Measurements from ENCODE around the gene POLD1. TPM values are rescaled to one million over a fixed set of nuclear protein-coding genes. Genes with fewer than 3 reads are reported as not detected.

POLD1 gene
- total RNA-seq, 1 donor from 2014 or later, result 91.8 TPM

GRCh38 chr19:50412419-50412818, 28.3 kb downstream of the POLD1 start:
- H3K4me1 Mint-ChIP-seq (ENCODE audit: unreplicated experiment), result no peaks in the 10 kb centered on the region
- no peak overlapping the region for H3K27ac Mint-ChIP-seq
- H3K27me3 Mint-ChIP-seq, result no peaks in the 10 kb centered on the region
- no peak overlapping the region for H3K4me3 Mint-ChIP-seq
- TF ChIP-seq, protein P1, sequence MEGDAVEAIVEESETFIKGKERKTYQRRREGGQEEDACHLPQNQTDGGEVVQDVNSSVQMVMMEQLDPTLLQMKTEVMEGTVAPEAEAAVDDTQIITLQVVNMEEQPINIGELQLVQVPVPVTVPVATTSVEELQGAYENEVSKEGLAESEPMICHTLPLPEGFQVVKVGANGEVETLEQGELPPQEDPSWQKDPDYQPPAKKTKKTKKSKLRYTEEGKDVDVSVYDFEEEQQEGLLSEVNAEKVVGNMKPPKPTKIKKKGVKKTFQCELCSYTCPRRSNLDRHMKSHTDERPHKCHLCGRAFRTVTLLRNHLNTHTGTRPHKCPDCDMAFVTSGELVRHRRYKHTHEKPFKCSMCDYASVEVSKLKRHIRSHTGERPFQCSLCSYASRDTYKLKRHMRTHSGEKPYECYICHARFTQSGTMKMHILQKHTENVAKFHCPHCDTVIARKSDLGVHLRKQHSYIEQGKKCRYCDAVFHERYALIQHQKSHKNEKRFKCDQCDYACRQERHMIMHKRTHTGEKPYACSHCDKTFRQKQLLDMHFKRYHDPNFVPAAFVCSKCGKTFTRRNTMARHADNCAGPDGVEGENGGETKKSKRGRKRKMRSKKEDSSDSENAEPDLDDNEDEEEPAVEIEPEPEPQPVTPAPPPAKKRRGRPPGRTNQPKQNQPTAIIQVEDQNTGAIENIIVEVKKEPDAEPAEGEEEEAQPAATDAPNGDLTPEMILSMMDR (conservative IDR thresholded peaks at IDR 0.05), result no peak
- no peak for DNase-seq (ENCODE audit: extremely low spot score, unreplicated experiment)
- no peaks in the 10 kb centered on the region for H3K9me3 Mint-ChIP-seq
- no peaks in the 10 kb centered on the region for H3K36me3 Mint-ChIP-seq

DNA sequence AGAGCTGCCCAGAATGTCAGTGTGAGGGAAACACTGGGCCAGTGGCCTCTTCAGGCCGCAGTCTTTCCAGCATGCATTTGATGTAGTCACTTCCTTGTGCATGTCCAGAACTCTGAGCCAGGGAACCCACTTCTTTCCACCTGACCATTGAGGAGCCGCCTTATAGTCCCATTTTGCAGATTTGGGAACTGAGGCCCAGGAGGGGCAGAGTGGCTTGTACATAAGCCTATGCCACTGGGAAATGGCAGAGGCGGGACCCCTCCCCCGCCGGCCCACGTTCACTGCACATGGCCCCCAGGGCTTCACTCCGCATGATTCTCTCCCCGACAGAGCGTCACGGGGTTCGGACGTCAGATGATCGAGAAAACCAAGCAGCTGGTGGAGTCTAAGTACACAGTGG, 28.9 kb downstream of the POLD1 start:
- H3K27ac Mint-ChIP-seq, result no peak overlapping the region
- H3K4me3 Mint-ChIP-seq, result no peak overlapping the region
- DNase-seq (ENCODE audit: extremely low spot score, unreplicated experiment), result no peak
- H3K36me3 Mint-ChIP-seq, result no peaks in the 10 kb centered on the region
- H3K9me3 Mint-ChIP-seq, result no peaks in the 10 kb centered on the region
- H3K27me3 Mint-ChIP-seq, result no peaks in the 10 kb centered on the region
- H3K4me1 Mint-ChIP-seq (ENCODE audit: unreplicated experiment), result no peaks in the 10 kb centered on the region
- TF ChIP-seq, protein P1 (conservative IDR thresholded peaks at IDR 0.05), result no peak

DNA sequence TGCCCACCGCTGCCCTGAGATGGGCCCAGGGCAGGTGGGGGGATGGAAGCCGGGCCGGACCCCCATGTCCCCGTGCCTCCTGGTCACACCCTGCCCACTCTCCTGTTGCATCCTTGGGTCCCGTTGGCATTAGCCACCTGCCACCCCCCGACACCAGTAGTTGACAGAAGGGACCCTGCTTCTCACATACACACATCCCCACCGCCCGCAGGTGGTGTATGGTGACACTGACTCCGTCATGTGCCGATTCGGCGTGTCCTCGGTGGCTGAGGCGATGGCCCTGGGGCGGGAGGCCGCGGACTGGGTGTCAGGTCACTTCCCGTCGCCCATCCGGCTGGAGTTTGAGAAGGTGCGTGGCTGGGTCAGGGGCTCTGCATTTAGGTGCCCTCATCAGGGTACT, 29.4 kb downstream of the POLD1 start:
- TF ChIP-seq, protein P1 (conservative IDR thresholded peaks at IDR 0.05), result no peak
- Mint-ChIP-seq H3K4me1 (ENCODE audit: unreplicated experiment) (no peaks in the 10 kb centered on the region), H3K27me3 (no peaks in the 10 kb centered on the region), H3K36me3 (no peaks in the 10 kb centered on the region), H3K9me3 (no peaks in the 10 kb centered on the region), H3K4me3 (no peak overlapping the region), H3K27ac (no peak overlapping the region)
- no peak for DNase-seq (ENCODE audit: extremely low spot score, unreplicated experiment)

DNA sequence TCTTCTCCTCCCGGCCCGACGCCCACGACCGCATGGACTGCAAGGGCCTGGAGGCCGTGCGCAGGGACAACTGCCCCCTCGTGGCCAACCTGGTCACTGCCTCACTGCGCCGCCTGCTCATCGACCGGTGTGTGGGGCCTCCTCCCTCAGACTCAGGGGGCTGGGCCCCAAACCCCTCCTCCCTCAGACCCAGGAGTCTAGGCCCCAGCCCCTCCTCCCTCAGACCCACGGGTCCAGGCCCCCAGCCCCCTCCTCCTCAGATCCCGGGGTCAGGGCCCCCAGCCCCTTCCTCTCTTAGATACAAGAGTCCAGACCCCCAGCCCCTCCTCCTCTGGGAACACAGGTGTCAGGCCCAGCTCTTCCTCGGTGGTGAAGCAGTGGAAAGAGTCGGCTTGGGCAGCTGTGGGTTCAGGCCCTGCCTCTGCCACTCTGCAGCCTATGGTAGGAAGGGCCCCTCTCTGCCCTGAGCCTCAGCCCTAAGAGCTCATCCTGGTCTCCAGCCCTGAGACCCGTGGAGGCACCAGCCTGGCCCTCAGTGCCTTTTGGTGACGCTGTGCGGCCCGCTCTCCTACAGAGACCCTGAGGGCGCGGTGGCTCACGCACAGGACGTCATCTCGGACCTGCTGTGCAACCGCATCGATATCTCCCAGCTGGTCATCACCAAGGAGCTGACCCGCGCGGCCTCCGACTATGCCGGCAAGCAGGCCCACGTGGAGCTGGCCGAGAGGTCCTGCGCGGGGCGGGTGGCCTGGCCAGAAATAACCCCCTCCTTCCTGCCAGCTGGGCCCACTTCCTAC, 30.9 kb downstream of the POLD1 start:
- H3K9me3 Mint-ChIP-seq, result no peaks in the 10 kb centered on the region
- TF ChIP-seq, protein P1 (conservative IDR thresholded peaks at IDR 0.05), result peak; percentile 91
- no peak overlapping the region for H3K4me3 Mint-ChIP-seq
- H3K27ac Mint-ChIP-seq, result no peak overlapping the region
- H3K27me3 Mint-ChIP-seq, result peaks cover 12% of the 10 kb centered on the region
- H3K4me1 Mint-ChIP-seq (ENCODE audit: unreplicated experiment), result peaks cover 7% of the 10 kb centered on the region
- DNase-seq (ENCODE audit: extremely low spot score, unreplicated experiment), result no peak
- peaks cover 4% of the 10 kb centered on the region for H3K36me3 Mint-ChIP-seq

- H3K27me3 Mint-ChIP-seq, result peaks cover 16% of the 10 kb centered on the region
- TF ChIP-seq, protein P1 (conservative IDR thresholded peaks at IDR 0.05), result no peak
- no peak overlapping the region for H3K4me3 Mint-ChIP-seq
- no peaks in the 10 kb centered on the region for H3K9me3 Mint-ChIP-seq
- no peak overlapping the region for H3K27ac Mint-ChIP-seq
- peaks cover 7% of the 10 kb centered on the region for H3K4me1 Mint-ChIP-seq (ENCODE audit: unreplicated experiment)
- peaks cover 4% of the 10 kb centered on the region for H3K36me3 Mint-ChIP-seq
- no peak for DNase-seq (ENCODE audit: extremely low spot score, unreplicated experiment)
Measured at GRCh38 chr19:50415661-50416033, 31.5 kb downstream of the POLD1 start.
